Thymus (tissue), 11 donors: ENCODE measurements around the gene PUS7L. TPM values are rescaled to one million over a fixed set of nuclear protein-coding genes. Genes with fewer than 3 reads are reported as not detected.
"Not testable (repeated sequence)": the region's sequence is repeated elsewhere in the genome, so short reads cannot be mapped to it uniquely, and the experiment has no call there.

Experiments
- DNase-seq, 9 donors: peaks; one replicate each; pipeline ENCODE4 v3.0.0-alpha.2; 2013; ENCODE audit warnings: low spot score in 9 of 9, low read depth in 6 of 9, missing footprints in 1 of 9
- H3K27ac ChIP-seq, 2 donors: one replicate each; pipeline ENCODE4 v1.5.1; 2013; ENCODE audit warnings: control low read depth in 1 of 2, low read depth in 1 of 2, low read length in 1 of 2, mild to moderate bottlenecking in 1 of 2, moderate library complexity in 1 of 2
- H3K27me3 ChIP-seq, 2 donors: one replicate each; pipeline ENCODE4 v1.5.1; 2013; ENCODE audit warnings: low read length in 1 of 2; ENCODE audit not compliant: control insufficient read depth in 2 of 2, insufficient read depth in 1 of 2
- H3K36me3 ChIP-seq, 2 donors: one replicate each; pipeline ENCODE4 v1.5.1; 2013; ENCODE audit warnings: low read length in 1 of 2, mild to moderate bottlenecking in 1 of 2, moderate library complexity in 1 of 2; ENCODE audit not compliant: control insufficient read depth in 2 of 2, insufficient read depth in 2 of 2
- H3K4me1 ChIP-seq, 2 donors: one replicate each; pipeline ENCODE4 v1.5.1; 2013; ENCODE audit warnings: low read length in 2 of 2; ENCODE audit not compliant: control insufficient read depth in 2 of 2, insufficient read depth in 2 of 2
- H3K4me3 ChIP-seq, 2 donors: one replicate each; pipeline ENCODE4 v1.5.1; 2013; ENCODE audit warnings: low read length in 2 of 2, control low read depth in 1 of 2, mild to moderate bottlenecking in 1 of 2
- H3K9me3 ChIP-seq, 2 donors: one replicate each; pipeline ENCODE4 v1.5.1; 2013; ENCODE audit warnings: low read length in 1 of 2, mild to moderate bottlenecking in 1 of 2; ENCODE audit not compliant: control insufficient read depth in 2 of 2, insufficient read depth in 1 of 2
- WGBS: extraction: QIAGEN DNeasy Blood & Tissue Kit; methylation state at CpG from one replicate; pipeline ENCODE4 v1.1.7; 2013; 5-methylcytosine and 5-hydroxymethylcytosine counted together
- polyA plus RNA-seq: library from polyadenylated mRNA; stranded (reverse); fragments of 200-250 nt; gene quantifications from one replicate; pipeline ENCODE4 v1.2.3, GENCODE V29; 2013
- total RNA-seq: library from RNA; stranded (reverse); fragments of 120-200 nt; gene quantifications from one replicate; pipeline ENCODE4 v1.2.4, GENCODE V29; 2013
- donor health status: healthy.

Gene PUS7L
- total and polyA plus RNA-seq, 2 donors, result 3.0 to 14.4 TPM

DNA sequence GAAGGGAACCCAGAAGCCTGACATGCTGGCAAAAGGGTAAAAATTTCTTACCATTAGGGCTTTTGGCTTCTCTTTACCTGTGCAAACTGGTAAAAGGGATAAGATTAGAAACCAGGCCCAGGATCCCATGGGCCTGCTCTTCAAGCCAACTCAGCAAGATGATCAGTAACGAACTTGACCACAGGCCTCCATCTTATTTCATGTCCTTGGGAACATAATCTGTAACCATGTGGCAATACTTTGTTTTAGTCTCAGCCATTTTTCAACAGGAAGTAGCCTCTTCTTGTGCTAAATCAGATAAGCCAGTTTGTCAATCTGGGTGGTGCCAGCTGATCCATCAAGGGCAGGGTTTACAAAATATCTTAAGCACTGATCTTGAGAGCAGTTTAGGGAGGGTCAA lies 57.4 kb downstream of the PUS7L start:
- H3K27ac ChIP-seq, H3K36me3 ChIP-seq, H3K9me3 ChIP-seq, H3K4me1 ChIP-seq, DNase-seq, H3K27me3 ChIP-seq, H3K4me3 ChIP-seq: not testable (repeated sequence)
- WGBS, result 89% methylated on average over 1 of the region's 1 CpG

DNA sequence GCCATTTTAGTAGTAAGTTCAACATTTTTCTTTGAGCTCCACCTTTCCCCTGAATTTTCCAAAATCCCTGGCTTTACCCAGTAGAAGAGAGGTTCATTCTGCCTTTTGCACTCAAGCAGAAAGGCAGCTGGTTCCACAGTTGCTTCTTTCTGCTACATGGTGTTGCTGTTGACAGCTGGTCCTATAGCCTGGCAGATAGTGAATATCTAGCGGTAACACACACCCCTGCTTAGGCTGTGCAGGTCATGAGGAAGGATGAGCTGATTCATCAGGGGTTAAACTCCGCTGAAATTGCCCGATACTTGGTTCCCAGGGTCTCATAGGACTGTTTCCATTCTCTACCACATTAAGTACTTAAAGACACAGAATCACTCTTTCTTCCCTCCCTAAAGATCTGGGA lies 62.4 kb downstream of the PUS7L start:
- Histone ChIP-seq H3K9me3 (peaks cover 0 to 4% of the 10 kb centered on the region in 2 donors), H3K27ac (no peak overlapping the region), H3K27me3 (no peaks in the 10 kb centered on the region), H3K36me3 (no peaks in the 10 kb centered on the region), H3K4me3 (no peak overlapping the region), H3K4me1 (no peaks in the 10 kb centered on the region)
- no peak for DNase-seq
- 94% methylated on average over 3 of the region's 3 CpGs for WGBS

DNA sequence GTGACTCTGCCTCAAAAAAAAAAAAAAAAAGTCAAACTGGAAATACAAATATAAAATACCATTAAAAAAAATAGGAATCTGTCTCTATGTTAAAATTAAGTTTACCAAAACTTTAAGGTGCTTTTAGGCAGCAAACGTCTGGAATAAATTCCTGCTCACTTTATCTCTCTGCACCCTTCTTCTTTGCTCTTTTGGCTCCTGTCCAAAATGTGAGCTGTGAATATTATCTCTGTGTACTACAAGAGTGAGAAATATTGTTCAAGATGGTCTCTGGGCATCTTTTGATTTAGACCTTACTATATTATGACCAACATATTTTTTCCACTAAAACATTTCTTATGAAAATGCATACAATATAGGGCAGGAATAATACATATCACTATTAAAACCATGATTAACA lies 63.7 kb downstream of the PUS7L start:
- H3K36me3 ChIP-seq, result no peaks in the 10 kb centered on the region
- no peaks in the 10 kb centered on the region for H3K27me3 ChIP-seq
- no peak overlapping the region for H3K27ac ChIP-seq
- no peak for DNase-seq
- peaks cover 0 to 4% of the 10 kb centered on the region in 2 donors for H3K9me3 ChIP-seq
- WGBS, result 92% methylated on average over 1 of the region's 1 CpG
- no peaks in the 10 kb centered on the region for H3K4me1 ChIP-seq
- H3K4me3 ChIP-seq, result no peak overlapping the region

DNA sequence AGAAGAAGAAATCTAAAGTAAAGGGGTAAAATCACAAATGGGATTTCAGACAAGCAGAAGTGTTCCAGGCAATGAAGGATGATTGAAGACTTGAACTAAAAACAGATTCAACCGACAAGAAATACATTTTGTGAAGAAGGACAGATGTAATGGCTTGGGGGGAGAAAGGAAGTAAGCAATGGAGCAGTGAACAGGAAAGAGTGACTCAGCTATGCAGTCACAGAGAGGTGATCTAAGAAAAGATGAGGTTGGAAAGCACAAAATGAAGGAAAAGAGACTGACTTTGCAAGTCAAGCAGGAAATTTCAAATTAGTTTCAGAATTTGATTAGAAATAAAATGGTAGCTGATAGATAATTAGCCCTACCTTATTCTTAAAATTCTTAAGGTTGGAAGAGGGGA lies 66.5 kb downstream of the PUS7L start:
- Histone ChIP-seq H3K36me3 (no peaks in the 10 kb centered on the region), H3K27me3 (no peaks in the 10 kb centered on the region), H3K4me3 (no peak overlapping the region), H3K4me1 (no peaks in the 10 kb centered on the region), H3K27ac (no peak overlapping the region), H3K9me3 (peaks cover 0 to 4% of the 10 kb centered on the region in 2 donors)
- WGBS, result 2% methylated on average over 1 of the region's 1 CpG
- no peak for DNase-seq

DNA sequence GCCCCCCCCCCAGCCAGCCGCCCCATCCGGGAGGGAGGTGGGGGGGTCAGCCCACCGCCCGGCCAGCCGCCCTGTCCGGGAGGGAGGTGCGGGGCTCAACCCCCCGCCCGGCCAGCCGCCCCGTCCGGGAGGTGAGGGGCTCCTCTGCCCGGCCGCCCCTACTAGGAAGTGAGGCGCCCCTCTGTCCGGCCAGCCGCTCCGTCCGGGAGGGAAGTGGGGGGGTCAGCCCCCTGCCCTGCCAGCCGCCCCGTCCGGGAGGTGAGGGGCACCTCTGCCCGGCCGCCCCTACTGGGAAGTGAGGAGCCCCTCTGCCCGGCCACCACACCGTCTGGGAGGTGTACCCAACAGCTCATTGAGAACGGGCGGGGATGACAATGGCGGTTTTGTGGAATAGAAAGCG lies 73.1 kb downstream of the PUS7L start:
- H3K4me3 ChIP-seq, H3K27me3 ChIP-seq, H3K9me3 ChIP-seq, DNase-seq, H3K27ac ChIP-seq, H3K36me3 ChIP-seq, H3K4me1 ChIP-seq: not testable (repeated sequence)
- 98% methylated on average over 23 of the region's 30 CpGs for WGBS

DNA sequence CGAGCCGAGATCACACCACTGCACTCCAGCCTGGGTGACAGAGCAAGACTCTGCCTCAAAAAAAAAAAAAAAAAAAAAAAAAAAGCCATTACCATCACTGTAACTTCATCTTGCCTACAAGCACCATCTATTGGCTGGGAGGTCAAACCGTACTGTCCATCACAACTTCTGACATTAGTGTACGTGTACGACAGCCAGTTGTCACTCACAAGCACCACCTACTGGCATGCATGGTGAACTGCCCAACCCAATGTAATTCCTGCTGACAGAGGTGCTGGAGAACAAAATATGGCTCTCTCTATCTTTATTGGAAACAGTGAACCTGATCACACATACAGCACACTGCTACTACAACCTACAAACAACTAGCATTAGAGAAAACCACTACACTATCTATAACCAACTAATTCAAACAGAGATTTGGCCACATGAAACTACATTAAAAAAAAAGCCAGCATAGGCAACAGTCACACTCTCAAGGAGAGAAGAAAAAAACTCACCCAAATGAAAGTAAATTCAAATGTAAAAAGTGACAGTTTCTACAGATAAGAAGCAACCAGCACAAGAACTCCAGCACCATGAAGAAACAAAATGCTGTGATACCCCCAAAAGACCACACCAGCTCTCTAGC lies 82.3 kb downstream of the PUS7L start:
- H3K36me3 ChIP-seq, result no peaks in the 10 kb centered on the region
- no peaks in the 10 kb centered on the region for H3K9me3 ChIP-seq
- no peak overlapping the region for H3K27ac ChIP-seq
- H3K27me3 ChIP-seq, result no peaks in the 10 kb centered on the region
- DNase-seq, result peak in 3 of 9 donors; percentile 1 to 9 (median 3)
- H3K4me3 ChIP-seq, result no peak overlapping the region
- WGBS, result 64% methylated on average over 5 of the region's 5 CpGs
- H3K4me1 ChIP-seq, result no peaks in the 10 kb centered on the region

DNA sequence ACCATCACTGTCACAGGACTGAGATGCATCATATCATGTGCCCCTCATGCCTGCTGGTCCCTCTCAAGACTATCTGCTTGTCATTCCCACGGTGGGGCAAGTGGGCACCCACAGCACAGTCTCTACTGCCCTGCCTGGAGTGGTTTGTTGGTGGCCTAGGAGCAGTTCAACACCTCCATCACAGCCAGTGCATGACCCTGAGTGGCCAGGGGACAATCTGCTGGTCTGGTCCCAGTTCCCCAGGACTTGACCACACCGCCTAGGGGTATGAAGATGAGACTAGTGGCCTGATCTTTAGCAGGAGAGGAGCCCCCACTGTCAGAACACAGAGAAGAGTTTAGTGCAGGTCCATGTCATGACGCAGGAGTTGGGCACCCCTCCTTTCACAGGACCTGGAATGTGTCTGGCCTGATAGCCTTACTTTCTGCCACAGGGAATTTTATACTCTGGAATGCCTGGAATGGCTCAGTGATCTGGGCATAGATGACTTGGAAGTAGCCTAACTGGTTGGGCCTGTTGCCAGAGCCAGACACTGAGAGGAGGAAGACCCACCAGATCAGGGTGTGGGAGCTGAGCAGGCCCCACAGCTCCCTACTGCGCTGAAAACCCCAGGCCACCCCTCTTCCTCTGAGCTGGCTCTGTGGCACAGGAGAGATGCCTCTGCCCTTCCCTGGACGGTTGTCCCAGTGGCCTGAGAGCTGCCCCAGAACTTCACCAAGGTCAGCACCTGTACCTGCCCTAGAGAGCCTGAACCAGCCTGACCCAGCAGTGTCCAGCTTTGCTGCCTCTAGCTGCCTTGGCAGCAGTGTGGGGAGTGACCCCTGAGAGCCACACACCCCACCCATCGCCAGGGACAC lies 83.3 kb downstream of the PUS7L start:
- no peak overlapping the region for H3K4me3 ChIP-seq
- 83% methylated on average over 6 of the region's 6 CpGs for WGBS
- H3K36me3 ChIP-seq, result no peaks in the 10 kb centered on the region
- no peaks in the 10 kb centered on the region for H3K9me3 ChIP-seq
- H3K27me3 ChIP-seq, result no peaks in the 10 kb centered on the region
- no peak overlapping the region for H3K27ac ChIP-seq
- DNase-seq, result no peak
- H3K4me1 ChIP-seq, result no peaks in the 10 kb centered on the region

DNA sequence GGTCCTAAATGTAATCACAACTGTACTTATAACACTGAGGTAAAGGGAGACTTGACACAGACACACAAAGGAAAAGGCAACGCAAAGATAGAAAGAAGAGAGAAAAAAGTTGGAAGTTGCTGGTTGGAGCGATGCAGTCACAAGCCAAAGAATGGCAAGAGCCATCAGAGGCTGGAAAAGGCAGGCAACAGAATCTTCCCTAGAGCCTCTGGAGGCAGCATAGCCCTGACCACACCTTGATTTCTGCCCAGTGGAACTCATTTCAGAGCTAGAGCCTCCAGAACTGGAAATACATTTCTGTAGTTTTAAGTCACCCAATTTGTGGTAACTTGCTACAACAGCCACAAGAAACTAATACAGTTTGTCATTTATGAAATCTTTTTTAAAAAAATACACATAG lies 89.2 kb downstream of the PUS7L start:
- no peaks in the 10 kb centered on the region for H3K9me3 ChIP-seq
- H3K27ac ChIP-seq, result no peak overlapping the region
- no peaks in the 10 kb centered on the region for H3K36me3 ChIP-seq
- H3K4me1 ChIP-seq, result no peaks in the 10 kb centered on the region
- no peak for DNase-seq
- H3K4me3 ChIP-seq, result no peak overlapping the region
- 96% methylated on average over 2 of the region's 2 CpGs for WGBS
- H3K27me3 ChIP-seq, result no peaks in the 10 kb centered on the region
